NCI-H2196 treated with DMSO at 0.1 percent for 48 hours (cell line): ENCODE measurements around the gene SLC25A22.

ENCODE experiments used
- DNase-seq: peaks from one replicate; lab custom pipeline; 2025; ENCODE audit not compliant: unreplicated experiment; lab: John Stamatoyannopoulos, UW

SLC25A22 gene

DNA sequence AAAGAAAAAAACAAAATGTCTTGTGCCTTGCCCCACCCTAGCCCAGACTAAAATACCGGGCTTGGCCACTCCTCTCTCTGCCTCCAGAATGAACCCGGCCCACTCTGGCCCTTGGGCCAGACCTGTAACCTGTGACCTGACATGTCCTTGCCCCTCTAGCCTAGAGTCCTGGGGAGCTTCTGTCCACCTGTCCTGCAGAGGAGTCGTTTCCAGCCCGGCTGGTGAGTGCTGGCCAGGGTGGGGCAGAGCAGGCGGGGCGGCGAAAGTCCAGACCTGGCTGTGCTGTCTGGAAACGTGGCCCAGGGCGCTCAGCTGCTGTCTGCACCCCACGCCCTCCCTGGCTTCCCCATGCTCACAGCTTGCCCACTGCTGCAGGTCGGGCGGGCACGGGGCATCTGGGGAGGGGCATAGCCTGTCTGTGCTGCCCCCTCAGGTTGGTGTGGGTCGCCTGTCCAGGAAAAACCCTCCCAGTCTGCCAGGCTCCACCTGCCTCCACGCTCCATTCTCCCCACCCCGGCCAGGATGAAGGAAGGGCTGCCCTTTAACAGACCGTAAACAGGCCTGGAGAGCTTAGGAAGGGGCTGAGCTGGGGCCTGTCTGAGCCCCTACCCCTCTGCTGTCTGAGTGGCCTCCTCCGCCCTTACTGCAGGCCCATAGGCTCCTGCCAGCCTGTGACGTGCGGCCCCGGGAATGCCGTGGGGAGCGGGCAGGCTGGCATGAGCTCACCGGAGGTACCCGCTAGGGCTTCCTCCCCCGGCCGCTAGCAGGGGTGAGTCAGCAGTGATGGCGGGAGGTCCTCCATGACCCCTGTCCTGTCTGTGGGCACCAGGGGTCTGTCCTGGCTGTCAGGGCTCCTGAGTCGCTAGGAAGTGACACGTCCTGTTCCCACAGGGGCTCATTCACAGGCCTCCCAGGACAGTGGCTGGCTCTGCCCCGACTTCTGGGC is 36.6 kb upstream of the SLC25A22 start:
- DNase-seq, result no peak

DNA sequence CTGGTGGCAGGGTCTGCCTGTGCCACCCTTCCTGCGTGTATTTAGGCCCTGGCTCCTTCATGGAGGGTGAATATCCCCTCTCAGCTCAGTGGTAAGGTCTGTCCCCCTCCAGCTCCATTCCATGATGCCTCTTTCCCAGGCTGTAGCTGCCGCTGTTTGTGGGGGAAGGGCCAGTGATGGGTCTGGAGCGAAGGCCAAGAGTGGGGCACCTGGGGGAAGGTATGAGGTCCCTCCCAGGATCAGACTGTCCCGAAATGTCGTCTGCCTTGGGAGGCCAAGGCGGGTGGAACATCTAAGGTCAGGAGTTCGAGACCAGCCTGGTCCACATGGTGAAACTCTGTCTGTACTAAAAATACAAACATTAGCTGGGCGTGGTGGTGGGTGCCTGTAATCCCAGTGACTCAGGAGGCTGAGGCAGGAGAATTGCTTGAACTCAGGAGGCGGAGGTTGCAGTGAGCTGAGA is 35.8 kb upstream of the SLC25A22 start:
- DNase-seq, result no peak

DNA sequence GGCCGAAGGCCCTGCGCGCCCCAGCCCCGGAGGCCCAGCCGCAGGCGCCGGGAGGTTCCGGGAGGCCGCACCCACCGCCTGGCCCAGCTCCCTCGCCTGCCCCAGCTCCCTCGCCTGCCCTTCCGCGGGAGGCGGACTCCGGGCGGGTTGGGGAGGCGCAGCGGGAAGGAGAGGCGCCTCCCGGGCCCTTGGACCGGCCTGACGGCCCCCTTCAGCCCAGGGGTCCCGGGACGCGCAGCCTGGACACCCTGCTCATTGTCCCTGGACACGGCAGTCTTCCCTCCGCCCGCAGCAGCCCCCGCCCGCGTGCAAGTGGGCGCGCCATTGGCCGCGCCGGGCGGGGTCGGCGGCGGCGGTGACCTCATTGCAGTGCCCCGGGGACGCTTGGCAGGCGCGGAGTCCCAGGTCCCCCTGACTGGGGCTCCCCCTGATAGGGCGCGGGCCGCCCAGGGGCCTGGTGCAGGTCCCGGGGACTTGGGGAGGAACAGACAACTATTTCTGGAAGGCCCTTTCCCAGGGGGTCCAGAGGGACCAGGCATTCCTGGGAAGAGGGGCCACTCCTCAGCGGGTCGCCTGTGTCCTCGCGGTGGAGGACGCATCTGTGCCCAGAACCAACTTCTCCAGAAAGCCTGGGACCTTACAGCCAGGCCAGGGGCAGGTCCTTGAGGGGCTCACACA is 35.2 kb upstream of the SLC25A22 start:
- DNase-seq, result no peak

DNA sequence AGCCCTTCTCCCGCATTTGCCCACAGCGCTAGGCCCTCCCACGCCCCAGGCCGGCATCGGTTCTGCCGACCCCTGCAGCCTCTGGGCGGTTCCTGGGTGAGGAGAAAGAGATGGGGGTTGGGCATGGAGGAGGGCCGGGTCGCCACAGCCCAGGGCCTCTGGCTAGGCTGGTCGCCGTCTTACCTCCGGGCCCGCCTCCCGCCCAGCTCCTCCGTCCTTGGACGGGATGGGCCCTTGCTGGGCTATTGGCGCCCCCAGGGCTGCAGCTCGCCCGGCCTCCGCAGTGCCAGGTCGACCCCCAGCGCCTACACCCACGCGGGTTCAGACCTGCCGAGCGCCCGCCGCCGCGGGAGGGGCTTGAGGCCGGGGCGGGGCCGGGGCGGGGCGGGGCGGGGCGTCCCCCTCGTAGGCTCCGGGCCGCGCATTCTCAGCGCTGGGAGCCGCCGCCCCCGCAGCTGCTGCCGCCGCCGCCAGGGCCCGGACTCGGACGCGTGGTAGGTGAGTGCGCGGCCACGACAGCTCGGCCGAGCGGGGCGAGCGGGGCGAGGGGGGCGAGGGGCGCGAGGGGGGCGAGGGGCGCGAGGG is 34.5 kb upstream of the SLC25A22 start, which contains the start of gene CD151:
Gene CD151 (plus strand): TSS at position 424 of the 585 bp plus-strand sequence. CDS start 3,118 bp downstream, outside the sequence.
- peak; percentile 23 for DNase-seq

DNA sequence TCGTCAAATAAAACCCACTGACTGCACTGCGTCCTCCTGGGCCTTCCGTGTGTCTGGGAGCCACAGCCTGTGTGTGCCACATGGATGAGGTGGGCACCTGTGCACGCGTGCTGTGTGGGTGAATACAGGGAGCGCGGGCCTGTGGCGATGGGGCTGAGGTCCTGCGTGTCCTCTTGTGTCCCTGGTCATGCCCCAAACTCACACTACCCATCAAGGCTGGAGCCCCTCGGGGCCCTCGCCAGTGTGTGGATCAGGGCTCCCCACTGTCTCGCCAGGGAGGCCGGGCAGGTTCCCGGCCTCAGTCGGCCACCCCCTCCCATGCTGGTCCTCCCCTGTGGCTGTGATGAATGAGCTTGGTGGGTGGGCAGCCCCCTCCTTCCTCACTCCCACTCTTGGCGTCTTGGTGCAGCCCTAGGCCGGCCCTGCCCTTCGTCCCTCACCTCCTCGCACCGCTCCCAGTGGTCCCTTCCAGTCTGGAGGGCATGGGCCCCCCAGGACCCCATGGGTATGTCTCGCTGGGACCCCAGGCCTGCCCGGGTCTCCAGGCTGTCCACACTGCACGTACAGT is 34.0 kb upstream of the SLC25A22 start:
- no peak for DNase-seq

DNA sequence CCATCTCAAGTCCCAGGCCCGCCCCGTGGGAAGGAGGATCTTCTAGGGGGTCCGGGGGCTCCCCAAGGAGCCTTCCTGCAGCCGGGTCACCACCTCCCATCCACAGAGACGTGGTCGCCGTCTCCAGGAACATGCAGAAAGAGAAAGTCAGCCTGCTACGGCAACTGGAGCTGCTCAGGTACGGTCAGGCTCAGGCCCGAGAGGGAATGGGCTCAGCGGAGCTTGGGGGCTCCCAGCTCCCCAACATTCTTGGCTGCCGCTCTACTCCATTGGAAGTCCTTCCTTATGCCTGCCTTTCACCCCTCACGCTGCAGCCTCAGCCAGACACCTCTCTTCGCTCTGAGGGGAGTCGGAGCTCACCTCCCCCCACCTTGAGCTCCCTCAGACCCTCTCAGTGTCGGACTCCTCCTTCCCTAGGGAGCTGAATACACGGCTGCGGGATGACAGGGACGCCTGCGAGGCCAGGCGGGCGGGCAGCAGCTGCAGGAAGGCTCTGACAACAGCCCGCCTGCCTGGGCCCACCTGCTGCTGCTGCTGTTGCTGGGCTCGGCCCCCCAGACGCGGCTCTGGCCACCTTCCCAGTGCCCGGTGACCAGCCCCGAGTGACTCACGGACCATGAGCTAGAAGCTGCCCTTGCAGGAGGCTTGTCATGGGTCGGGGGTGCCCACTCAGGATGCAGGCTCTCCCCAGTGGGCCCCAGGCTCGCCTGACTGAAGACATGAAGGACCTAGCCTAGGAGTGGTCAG is 33.2 kb upstream of the SLC25A22 start:
- no peak for DNase-seq

DNA sequence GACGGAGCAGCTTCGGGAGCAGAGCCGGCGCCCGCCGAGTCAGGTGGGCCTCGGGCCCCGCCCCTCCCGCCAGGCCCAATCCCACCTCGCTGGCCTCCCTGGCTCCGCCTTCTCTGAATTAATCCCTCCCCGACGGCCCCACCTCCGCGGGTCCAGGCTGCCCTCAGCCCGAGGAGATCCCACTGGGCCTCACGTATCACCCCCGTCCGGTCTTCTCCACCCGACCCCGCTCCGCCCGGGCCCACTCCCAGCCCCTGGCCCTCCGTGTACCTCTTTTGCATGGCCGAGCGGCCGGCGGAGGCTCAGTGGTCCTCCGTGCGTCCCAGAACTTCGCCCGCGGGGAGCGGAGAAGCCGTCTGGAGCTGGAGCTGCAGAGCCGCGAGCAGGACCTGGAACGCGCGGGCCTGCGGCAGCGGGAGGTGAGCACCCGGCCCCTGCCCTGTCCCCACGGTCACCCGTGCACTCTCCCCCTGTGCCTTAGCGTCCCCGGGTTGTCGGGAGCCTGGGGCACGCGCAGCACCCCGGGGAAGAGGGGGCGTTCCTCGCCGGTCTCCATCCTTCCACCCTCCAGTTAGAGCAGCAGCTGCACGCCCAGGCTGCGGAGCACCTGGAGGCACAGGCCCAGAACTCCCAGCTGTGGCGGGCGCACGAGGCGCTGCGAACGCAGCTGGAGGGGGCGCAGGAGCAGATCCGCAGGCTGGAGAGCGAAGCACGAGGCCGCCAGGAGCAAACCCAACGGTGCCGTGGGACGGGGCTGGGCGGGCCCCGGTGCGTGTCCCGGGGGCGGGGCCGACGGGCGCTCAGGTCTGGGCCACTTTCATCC is 32.4 kb upstream of the SLC25A22 start:
- no peak for DNase-seq

DNA sequence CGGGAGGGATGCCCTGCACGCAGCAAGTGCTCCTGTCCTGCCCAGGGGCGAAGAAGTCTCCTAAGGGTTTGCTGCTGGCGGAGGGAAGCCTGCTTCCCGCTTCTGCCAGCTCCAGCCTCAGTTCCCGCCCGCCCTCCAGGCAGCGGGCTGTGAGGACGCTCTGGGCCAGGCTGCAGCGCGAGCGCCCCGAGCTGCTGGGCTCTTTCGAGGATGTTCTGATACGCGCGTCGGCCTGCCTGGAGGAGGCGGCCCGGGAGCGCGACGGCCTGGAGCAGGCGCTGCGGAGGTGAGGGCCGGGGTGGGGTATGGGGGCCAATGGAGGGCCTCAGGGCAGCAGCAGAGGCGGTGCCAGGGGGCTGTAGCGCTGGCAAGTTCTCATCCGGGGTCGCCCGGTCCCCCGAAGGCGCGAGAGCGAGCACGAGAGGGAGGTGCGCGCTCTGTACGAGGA is 31.8 kb upstream of the SLC25A22 start:
- DNase-seq, result no peak

DNA sequence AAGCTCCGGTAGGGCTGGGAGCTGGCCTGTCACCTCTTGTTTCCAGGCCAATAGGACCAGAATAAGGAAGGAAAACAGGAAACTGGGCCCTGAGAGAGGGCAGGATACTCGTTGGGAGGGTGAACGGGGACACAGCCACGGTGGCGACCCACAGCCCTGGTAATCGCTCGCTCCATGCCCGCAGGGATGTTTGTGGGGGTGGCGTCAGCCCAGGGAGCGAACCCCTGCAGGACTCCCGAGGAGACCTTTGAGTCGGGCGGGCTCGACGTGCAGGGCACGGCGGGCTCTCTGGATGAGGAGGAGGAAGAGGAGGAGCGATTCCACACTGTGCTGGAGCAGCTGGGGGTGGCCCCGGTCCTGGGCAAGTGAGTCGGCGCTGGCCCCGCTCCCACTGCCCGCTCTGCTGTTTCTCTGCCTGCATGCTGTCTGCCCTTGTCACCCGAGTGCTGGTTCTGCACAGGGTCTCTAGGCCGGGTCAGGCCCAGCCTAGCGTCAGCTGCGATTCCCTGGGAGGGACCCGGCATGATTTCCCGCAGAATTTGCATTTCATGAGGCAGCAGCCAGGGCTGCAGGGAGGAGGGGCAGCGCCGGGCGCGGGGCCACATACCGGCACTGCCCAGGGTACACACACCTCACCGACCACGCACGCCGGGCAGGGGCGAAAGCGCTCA is 31.2 kb upstream of the SLC25A22 start:
- no peak for DNase-seq

DNA sequence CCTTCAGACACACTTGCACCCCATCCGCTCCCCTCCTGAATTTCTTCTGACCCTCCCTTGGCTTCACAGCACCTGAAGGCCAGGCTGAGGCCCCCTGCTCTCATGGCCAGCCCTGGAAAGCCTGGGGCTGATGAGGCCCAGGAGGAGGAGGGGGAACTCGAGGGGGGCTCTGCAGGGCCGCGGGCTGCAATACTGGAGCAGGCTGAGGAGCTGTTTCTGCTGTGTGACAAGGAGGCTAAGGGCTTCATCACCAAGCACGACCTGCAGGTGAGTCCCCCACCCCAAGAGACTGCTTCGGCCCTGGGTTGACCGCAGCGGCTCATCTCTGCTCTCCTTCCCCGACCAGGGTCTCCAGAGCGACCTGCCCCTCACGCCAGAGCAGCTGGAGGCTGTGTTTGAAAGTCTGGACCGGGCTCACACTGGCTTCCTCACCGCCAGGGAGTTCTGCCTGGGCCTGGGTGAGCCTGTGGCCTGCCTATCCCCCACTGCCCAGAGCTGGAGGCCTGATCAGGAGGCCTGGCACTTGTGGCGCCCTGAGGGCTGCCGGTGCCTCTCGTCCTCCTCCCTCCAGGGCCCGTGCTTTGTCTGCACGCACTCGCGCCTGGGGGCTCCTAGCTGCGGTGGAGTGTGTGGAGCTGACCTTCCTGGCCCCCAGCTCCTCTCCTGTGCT is 30.6 kb upstream of the SLC25A22 start:
- DNase-seq, result no peak

DNA sequence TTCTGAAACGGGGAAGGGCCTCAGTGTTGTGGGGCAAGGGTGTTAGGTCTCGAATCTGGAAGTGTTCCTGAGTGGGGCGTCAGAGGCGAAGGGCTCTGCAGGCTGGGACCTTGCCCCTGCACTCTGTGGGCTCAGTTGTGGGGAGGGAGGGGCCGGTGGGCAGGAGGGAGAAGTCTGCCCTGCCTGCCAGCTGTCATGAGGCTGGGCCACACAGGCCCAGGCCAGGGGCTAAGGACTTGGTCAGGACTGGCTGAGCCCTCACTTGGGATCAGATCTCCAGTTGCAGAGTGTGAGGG is 29.8 kb upstream of the SLC25A22 start, which contains the start of gene CRACR2B:
Gene CRACR2B (plus strand): TSS at position 23 of the 296 bp plus-strand sequence. CDS start 689 bp downstream, outside the sequence.
- no peak for DNase-seq

DNA sequence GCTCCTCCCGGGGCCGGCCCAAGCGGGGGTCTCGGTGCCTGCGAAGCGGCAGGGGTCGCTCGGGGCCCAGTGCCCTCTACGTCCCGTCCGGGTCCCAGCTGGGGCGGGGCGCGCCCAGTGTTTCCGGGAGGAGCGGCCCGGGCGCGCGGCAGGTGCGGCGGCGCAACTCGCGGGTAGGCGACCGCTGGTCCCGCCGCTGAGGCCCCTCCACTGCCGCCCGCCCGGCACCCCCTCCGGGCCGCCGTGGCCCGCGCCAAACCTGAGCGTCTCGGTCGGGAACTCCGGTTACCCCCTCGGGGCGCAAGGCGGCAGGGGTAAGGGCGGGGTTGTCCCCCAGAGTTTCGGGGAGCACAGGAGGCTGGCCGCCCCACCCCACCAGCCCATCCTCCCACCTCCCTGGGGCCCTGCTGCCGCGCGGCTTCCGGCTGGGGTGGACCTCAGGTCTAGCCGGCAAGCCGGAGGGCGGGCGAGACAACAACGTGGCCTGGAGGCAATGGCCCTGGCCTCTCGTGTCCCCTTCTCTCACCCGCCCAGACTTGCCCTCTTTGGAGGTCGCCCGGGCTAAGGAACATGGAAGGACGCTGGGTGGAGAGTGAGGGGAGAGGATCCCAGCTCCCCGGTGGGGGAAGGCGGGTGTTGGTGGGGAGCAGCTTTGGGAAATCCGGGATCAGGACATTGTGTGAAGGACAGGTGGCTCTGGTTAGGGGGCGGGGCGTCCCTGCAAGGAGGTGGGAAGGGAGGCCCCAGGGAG is 29.2 kb upstream of the SLC25A22 start:
- peak; percentile 35 for DNase-seq

DNA sequence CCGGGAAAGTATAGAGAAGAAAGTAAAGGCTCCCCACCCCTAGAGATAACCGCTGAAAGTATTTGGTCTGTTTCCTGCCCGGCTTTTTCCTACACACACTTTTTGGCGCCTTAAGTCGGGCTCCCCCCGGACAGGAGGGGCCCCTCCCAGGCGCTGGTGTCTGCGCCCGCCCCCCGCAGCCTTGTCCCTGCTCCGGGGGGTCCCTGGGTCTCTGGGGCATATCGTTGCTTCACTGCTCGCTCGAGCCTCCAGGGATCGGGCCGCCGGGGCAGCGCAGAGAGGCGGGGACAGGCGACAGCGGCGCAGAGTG is 28.7 kb upstream of the SLC25A22 start:
- no peak for DNase-seq

DNA sequence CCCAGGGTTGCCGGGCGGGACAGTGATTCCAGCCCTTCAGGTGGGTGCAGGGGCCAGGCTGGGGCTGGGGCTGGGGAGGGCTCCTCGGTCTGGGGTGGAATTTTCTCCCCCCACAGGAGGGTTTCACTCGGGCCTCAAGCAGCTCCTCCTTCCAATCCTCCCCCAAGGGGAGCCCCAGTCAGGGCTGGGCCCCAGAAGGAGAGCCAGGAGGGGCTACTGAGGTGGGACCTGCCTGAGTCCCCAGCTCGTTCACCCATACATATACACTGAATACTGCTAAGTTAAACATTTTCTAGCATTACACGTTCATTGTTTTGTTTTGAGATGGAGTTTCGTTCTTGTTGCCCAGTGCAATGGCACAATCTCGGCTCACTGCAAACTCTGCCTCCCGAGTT is 28.1 kb upstream of the SLC25A22 start:
- no peak for DNase-seq

DNA sequence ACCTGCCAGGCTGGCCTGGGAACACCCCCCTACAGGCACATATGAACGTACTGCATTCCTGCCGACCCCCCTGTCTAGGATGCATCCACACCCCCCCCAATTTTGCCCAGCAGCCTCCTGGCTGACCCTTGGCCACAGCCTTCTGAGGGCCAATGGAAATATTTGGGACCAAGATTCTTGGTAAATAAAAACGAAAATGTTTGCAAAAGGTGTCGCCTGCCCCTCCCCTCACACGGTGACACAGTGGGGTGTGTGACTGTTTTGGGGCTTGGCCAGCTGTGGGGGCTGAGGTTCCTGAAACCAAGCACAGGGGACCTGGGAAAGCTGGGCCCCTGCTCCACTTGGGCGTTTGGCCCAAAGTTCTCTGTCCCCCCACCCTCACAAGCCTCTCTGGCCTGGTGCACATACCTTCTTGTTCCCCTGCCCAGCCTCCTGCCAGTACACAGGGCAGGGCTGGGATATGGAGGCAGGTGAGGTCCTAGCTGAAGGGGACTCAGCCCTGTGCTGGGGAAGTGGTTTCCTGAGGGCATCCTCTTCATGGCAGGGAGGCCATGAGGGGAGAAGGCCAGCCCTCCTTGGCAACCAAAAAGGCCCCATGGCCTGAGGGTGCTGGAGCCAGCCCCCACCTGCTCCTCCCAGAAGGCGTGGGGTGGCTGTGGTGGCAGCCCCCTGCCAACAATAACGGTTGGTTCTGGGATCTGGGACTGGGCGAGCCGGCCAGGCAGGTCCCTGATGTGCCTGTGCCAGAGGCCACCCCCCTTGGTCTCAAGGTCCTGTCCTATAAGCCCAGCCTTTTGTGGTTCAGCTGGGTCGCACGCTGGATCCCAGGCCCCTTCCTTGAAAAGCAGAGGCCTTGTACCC is 27.5 kb upstream of the SLC25A22 start:
- DNase-seq, result no peak

DNA sequence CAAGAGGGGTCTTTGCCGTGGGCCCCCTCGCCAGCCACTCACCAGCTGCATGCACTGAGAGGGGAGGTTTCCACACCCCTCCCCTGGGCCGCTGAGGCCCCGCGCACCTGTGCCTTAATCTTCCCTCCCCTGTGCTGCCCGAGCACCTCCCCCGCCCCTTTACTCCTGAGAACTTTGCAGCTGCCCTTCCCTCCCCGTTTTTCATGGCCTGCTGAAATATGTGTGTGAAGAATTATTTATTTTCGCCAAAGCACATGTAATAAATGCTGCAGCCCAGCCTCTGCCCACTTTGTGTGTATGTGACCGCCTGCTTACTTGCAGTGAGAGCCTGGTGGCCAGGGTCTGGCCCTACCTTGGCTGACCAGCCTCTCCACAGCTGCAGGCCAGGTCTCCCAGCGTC is 26.9 kb upstream of the SLC25A22 start:
- peak; percentile 34 for DNase-seq

DNA sequence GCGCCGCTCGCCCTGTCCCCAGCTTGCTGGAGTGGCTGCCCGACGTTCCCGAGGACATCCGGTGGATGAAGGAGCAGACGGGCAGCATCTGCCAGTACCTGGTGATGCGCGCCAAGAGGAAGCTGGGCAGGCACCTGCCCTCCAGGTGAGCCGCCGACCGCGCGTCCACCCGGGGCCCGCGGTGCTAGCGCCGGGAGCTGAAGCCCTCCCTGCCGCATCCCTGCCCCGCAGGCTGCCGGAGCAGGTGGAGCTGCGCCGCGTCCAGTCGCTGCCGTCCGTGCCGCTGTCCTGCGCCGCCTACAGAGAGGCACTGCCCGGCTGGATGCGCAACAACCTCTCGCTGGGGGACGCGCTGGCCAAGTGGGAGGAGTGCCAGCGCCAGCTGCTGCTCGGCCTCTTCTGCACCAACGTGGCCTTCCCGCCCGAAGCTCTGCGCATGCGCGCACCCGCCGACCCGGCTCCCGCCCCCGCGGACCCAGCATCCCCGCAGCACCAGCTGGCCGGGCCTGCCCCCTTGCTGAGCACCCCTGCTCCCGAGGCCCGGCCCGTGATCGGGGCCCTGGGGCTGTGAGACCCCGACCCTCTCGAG is 26.3 kb upstream of the SLC25A22 start:
- peak; percentile 57 for DNase-seq
